Activated gamma-delta T cell (primary cell): ENCODE measurements around the gene TERT.
A peak's percentile ranks its signal among the peaks of the same experiment; 100 is the strongest.

Source experiments
- DNase-seq: peaks from one replicate; lab custom pipeline; 2025; lab: John Stamatoyannopoulos, UW

TERT gene

DNA sequence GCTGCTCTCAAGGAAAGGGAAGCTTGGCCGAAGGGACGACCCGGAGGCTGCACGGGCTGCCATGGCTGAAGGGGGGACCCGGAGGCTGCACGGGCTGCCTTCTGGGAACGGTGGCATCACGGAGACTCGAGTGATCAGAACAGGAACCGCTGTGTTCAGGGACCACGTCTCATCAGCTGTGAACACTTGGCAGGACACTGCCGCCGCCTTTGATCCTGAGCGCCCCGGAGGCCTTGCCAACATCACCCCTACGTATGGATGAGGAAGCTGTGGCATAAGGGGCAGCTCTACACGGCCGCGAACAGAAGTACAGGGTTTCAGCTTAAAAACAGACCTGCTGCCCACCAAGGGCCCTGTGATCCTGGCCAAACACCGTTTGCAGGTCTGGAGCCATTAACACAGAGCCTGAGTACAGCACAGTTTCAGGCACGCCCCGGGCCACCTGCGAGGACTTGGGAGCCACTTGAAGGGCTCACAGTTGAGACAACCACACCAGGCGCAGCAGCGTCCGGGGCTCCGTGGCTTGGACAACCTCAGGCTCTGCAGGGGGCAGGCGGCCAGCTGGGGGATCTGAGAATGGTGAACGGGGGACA is 23.9 kb upstream of the TERT start:
- DNase-seq, result no peak

- DNase-seq, result no peak
Measured at GRCh38 chr5:1317921-1318565, 23.2 kb upstream of the TERT start.

DNA sequence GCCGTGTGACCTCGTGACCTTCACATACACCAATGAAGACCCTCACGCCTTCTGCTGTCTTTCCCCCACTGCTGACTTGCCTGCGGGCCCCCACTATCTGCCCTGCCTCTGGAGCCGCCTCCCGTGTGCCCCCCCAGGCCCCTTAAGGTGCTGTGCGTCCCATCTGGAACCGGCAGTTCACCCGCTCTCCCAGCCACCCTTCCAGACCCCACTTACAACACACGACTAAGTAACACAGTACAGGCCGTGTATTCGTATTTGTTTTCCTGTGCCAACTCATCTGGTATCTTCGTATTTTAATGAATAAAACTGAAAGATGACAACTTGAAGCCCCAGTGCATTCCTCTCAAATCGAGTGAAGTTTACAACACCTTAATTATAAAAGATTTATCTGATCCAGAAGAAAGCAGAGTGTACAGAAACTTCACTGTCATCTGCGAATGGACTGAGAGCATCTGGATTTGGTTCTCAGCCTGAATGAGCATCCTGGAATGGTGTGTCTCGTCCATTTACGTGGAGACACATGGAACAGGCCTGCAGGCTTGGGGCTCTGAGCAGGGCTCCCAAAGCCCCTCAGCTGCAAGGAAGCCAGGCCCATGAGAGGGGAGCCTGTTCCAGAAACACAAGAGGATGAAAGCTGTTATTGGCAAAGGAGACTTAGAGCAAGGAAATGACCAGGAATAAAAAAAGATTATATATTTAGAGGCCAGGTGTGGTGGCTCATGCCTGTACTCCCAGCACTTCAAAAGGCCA is 21.9 kb upstream of the TERT start:
- DNase-seq, result no peak

DNA sequence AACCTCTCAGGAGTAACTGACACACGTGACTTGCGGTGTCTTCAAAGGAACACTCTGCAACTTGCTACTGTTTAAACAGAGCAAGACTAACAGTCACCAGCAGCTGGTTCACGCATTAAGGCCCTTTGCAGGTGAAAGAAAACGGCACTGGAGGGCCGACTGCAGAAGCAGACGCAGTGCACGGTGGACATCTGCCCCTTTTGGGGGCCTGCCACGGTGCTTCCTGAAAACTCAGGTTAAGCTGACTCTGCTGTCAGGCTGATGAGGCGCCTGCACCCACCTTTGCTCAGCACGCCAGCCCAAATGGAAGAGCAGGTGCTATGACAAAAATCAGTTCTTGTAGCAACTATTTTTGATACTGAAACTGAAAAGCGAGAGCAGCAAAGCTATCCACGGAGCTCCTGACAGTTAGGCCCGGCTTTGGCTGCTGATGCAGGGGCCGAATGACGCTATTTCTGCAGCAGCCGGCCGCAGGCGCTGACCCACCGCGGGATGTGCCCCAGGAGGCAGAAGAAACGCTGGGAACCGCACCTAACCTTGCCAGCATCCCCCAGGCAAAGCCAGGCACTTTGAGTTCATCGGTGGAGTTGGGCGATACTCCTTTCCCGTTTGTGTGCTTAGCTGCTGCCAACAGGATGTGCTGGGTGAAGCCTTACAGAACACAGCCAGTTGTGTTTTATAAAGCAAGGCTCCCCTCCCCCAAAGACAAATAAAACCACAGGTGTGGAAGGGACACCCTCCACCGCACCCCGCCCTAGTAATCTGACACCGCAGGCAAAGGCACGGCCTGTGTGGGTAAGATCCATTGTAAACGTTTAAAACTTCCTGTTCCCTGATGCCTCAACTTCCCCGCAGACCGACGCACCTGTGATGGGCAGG is 21.1 kb upstream of the TERT start:
- no peak for DNase-seq

DNA sequence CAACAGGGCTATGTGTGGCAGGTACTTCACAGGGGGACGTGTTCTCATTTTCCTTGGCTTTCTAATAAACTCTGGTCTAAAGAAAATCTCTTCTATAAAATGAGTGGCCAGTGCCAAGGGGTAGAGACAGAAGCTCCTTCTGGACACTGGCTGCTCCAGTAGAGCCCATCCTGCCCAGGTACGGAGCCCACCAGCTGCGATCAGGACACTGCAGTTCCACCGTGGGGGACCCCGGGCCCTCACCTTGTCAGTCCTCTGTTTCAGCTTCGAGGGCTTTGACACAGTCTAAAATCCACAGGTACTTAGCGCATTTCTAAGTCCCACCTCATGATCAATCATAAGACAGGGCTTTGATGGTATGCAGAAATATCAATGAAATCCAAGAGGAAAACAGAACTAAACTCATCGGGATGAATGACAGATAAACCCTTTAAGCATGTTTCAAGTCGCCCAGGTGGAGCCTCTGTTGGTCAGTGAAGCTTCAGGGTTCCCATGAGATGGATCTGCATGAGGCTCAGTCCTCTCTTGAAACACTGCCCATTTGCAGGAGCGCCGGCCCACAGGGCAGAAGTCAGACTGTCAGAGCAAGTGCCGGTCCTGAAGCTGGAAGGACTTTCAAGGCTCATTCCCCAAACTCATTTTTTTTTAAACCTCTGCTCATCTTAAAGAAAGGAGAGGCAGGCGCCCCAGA is 20.3 kb upstream of the TERT start:
- DNase-seq, result no peak

- DNase-seq, result no peak
Measured at GRCh38 chr5:1314564-1314982, 19.7 kb upstream of the TERT start.

- peak; percentile 16 for DNase-seq
Measured at GRCh38 chr5:1312993-1313833, 18.3 kb upstream of the TERT start.

DNA sequence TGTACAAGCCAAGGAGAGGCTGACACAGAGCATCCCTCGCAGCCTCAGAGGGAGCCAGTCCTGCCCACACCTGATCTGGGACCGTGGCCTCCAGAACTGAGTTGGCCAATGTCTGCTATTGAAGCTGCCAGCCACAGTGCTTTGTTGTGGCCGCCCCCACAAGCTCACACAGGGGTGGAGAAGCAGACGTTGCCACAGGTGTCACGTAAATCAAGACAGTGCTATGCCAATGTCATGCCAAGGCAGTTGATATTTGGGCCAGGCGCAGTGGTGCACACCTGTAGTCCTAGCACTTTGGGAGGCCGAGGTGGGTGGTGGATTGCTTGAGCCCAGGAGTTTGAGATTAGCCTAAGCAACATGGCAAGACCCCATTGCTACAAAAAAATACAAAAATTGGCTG is 17.3 kb upstream of the TERT start:
- peak; percentile 21 for DNase-seq

GRCh38 chr5:1311439-1312055 is 16.7 kb upstream of the TERT start:
- DNase-seq, result no peak

GRCh38 chr5:1310118-1310517 is 15.2 kb upstream of the TERT start:
- no peak for DNase-seq

GRCh38 chr5:1304033-1304432 is 9.2 kb upstream of the TERT start:
- no peak for DNase-seq

DNA sequence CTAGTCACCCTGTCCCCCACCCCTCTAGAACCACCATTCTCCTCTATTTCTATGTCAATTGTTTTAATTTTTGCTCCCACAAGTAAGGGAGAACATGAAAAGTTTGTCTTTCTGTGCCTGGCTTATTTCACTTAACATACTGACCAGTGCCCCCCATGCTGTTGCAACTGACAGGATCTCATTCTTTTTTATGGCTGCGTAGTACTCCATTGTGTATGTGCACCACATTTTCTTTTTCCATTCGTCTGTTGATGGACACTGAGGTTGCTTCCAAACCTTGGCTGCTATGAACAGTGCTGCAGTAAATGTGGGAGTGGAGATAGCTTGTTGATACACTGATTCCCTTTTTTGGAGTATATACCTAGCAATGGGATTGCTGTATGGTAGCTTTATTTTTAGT is 7.4 kb upstream of the TERT start:
- DNase-seq, result no peak

DNA sequence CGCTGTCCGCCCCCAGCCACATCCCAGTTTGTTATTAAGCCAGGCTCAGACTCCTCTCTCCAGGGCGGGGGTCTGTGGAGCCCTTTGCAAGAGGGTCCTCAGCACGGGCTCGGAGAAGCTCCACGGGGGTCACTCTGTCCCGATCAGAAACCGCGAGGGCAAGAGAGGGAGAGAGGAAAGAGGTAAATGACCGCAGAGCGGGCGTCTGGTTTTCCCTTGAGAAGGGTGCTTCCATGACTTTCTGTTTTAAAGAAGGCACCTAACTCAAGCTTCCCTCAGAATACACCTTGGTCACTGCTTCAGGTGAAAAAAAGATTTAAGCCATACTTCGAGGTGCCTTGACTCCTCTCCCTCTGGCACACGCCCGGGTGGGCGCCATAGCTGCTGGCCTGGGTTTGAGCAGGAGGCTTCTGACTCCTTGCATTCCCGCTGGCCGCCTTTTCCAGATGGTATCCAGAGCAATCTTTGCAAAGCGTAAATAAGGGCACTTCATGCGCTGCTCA is 5.8 kb upstream of the TERT start:
- DNase-seq, result no peak

GRCh38 chr5:1299961-1300360 is 5.1 kb upstream of the TERT start:
- no peak for DNase-seq

GRCh38 chr5:1299511-1299850 is 4.6 kb upstream of the TERT start:
- DNase-seq, result no peak

GRCh38 chr5:1298723-1299510 is 4.0 kb upstream of the TERT start:
- DNase-seq, result no peak

DNA sequence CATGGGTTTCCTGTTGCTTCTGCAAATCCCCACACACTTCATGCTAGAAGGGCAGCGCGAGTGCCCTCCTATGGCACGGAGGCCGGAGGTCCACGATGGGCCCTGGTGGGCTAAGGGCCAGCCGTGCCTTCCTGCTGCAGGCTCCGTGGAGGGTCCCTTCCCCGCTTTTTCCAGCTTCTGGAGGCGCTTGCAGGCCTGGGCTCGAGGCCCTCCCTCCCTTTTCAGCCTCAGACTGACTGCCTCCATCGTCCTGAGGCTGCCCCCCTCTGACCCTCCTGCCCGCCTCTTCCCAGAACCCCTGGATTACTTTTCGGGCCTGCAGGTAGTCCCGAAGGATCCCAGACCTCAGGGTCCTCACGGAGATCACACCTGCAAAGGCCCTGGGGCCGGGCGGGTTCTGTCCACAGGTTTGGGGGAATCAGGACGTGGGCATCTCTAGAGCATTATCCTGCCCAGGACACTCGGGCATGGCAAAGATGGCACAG is 3.2 kb upstream of the TERT start:
- no peak for DNase-seq

- DNase-seq, result no peak
Measured at GRCh38 chr5:1297243-1297642, 2.4 kb upstream of the TERT start.

DNA sequence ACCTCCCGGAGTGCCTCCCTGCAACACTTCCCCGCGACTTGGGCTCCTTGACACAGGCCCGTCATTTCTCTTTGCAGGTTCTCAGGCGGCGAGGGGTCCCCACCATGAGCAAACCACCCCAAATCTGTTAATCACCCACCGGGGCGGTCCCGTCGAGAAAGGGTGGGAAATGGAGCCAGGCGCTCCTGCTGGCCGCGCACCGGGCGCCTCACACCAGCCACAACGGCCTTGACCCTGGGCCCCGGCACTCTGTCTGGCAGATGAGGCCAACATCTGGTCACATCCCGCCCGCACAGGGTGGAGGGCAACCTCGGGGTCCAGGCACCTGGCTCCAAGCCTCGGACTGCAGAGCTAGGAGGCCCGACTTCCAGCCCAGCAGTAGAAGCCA is 776 bp upstream of the TERT start:
- DNase-seq, result no peak
